Ishikawa (cell line): ENCODE data around the gene GUCD1.
A peak's percentile ranks its signal among the peaks of the same experiment; 100 is the strongest.

Experiments used
- CEBPB ChIP-seq: IDR thresholded peaks from 2 replicates; pipeline ENCODE4 v1.6.1; 2012
- CREB1 ChIP-seq: IDR thresholded peaks from 2 replicates; pipeline ENCODE4 v1.6.1; 2012; ENCODE audit warnings: low read depth
- EGR1 ChIP-seq: IDR thresholded peaks from 2 replicates; pipeline ENCODE4 v1.6.1; 2012
- EP300 ChIP-seq: IDR thresholded peaks from 2 replicates; pipeline ENCODE4 v1.6.1; 2012; ENCODE audit warnings: borderline replicate concordance
- FOXM1 ChIP-seq: IDR thresholded peaks from 2 replicates; pipeline ENCODE4 v1.6.1; 2012; ENCODE audit warnings: low read depth, borderline replicate concordance
- MAX ChIP-seq: IDR thresholded peaks from 2 replicates; pipeline ENCODE4 v1.6.1; 2012
- NFIC ChIP-seq: IDR thresholded peaks from 2 replicates; pipeline ENCODE4 v1.6.1; 2012
- RAD21 ChIP-seq: IDR thresholded peaks from 2 replicates; pipeline ENCODE4 v1.6.1; 2012; ENCODE audit warnings: low read depth
- TAF1 ChIP-seq: IDR thresholded peaks from 2 replicates; pipeline ENCODE4 v1.6.1; 2012; ENCODE audit warnings: low read depth, mild to moderate bottlenecking
- TCF12 ChIP-seq: IDR thresholded peaks from 2 replicates; pipeline ENCODE4 v1.6.1; 2012; ENCODE audit warnings: low read depth
- TEAD4 ChIP-seq: IDR thresholded peaks from 2 replicates; pipeline ENCODE4 v1.6.1; 2012
- YY1 ChIP-seq: IDR thresholded peaks from 2 replicates; pipeline ENCODE4 v1.6.1; 2012; ENCODE audit warnings: low read depth
- ZBTB7A ChIP-seq: IDR thresholded peaks from 2 replicates; pipeline ENCODE4 v1.6.1; 2012; ENCODE audit warnings: low read depth
- TF ChIP-seq, protein P1 (sequence below): IDR thresholded peaks from 2 replicates; pipeline ENCODE4 v1.6.1; 2012; ENCODE audit warnings: low read depth, mild to moderate bottlenecking
- TF ChIP-seq, protein P2 (sequence below): IDR thresholded peaks from 2 replicates; pipeline ENCODE4 v1.6.1; 2012

GUCD1 gene

GRCh38 chr22:24592058-24592850 is 37.3 kb upstream of the GUCD1 start:
- TF ChIP-seq MAX: peak; percentile 56; the same call in 1 of the 2 replicates
- TF ChIP-seq, protein P1, sequence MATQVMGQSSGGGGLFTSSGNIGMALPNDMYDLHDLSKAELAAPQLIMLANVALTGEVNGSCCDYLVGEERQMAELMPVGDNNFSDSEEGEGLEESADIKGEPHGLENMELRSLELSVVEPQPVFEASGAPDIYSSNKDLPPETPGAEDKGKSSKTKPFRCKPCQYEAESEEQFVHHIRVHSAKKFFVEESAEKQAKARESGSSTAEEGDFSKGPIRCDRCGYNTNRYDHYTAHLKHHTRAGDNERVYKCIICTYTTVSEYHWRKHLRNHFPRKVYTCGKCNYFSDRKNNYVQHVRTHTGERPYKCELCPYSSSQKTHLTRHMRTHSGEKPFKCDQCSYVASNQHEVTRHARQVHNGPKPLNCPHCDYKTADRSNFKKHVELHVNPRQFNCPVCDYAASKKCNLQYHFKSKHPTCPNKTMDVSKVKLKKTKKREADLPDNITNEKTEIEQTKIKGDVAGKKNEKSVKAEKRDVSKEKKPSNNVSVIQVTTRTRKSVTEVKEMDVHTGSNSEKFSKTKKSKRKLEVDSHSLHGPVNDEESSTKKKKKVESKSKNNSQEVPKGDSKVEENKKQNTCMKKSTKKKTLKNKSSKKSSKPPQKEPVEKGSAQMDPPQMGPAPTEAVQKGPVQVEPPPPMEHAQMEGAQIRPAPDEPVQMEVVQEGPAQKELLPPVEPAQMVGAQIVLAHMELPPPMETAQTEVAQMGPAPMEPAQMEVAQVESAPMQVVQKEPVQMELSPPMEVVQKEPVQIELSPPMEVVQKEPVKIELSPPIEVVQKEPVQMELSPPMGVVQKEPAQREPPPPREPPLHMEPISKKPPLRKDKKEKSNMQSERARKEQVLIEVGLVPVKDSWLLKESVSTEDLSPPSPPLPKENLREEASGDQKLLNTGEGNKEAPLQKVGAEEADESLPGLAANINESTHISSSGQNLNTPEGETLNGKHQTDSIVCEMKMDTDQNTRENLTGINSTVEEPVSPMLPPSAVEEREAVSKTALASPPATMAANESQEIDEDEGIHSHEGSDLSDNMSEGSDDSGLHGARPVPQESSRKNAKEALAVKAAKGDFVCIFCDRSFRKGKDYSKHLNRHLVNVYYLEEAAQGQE: no peak
- peak; percentile 60; the same call in 1 of the 2 replicates for TF ChIP-seq ZBTB7A
- TF ChIP-seq EGR1: peak; percentile 89
- no peak for TF ChIP-seq FOXM1
- TF ChIP-seq CEBPB: no peak

DNA sequence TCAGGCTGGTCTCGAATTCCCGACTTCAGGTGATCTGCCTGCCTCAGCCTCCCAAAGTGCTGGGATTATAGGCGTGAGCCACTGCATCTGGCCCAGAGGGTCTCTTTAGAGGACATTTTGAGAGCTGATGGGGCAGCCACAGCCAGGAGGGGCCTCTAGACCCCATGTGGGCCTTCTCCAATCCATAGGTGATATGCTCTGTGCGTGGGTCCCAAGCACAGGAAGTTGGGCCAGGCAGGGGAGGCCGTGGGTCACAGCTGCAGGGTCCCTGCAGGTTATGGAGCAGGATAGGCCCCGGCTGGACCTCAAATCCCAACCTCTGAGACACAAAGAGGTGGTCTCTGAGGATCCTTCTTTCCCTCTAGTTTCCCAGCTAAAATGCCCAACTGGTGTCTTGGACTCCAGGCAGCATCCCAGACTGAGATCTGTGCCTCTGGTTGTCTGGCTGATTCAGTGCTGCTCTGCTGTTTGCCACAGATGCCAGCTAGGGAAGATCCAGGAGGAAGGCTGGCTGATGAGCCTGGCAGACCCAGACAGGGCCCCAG is 36.4 kb upstream of the GUCD1 start:
- TF ChIP-seq TEAD4 (no peak), EGR1 (no peak), CREB1 (no peak), TAF1 (no peak), NFIC (no peak), MAX (no peak), TCF12 (no peak), EP300 (no peak), YY1 (no peak), RAD21 (no peak)
- TF ChIP-seq, protein P1: no peak

- TF ChIP-seq TEAD4 (no peak), TCF12 (no peak), FOXM1 (no peak)
Observed at GRCh38 chr22:24590596-24591173, 35.7 kb upstream of the GUCD1 start.

DNA sequence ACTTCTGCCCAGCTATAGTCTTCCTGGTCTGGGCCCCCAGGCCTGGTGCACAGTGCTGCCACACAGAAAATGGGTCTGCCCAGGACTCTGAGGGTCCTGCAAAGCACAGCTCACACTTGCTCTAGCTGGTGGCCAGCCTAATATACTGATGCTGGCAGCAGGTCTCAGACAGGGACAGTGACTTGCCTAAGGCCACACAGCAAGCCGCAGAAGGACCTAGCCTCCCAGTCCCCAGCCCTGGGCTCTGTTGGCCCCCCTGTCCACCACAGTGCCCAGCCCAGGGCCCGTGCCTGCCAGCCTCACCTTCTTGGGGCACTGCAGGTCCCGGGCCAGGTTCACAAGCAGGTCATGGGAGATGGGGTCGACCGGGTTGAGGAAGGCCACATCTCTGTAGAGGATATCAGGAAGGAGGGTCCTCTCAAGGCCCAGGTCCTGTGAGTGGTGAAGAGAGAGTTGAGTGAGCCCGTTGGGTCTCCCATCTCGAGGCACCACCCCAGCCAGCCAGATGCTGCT is 34.6 kb upstream of the GUCD1 start:
- TF ChIP-seq RAD21 (no peak), NFIC (no peak), CEBPB (no peak), TAF1 (no peak), YY1 (no peak), EGR1 (no peak), MAX (no peak)
- TF ChIP-seq, protein P1: no peak
- TF ChIP-seq, protein P2, sequence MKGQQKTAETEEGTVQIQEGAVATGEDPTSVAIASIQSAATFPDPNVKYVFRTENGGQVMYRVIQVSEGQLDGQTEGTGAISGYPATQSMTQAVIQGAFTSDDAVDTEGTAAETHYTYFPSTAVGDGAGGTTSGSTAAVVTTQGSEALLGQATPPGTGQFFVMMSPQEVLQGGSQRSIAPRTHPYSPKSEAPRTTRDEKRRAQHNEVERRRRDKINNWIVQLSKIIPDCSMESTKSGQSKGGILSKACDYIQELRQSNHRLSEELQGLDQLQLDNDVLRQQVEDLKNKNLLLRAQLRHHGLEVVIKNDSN: no peak
